Stomach (tissue), 4 donors: Measurements from ENCODE around the gene SLC35D1.

Experiments used
- CTCF ChIP-seq, 7 experiments: fragments of 450-650 bp in 4 of 7; fragments of 200-600 bp in 3 of 7; sonication (generic) in 3 of 7; IDR thresholded peaks; one replicate each; pipeline ENCODE4 v1.5.1; 2016 to 2019; ENCODE audit warnings: antibody characterized with exemption in 7 of 7, control low read depth in 2 of 7, mild to moderate bottlenecking in 1 of 7
- POLR2A ChIP-seq, 4 donors: fragments of 450-650 bp; IDR thresholded peaks; one replicate each; pipeline ENCODE4 v1.6.1; 2016; ENCODE audit warnings: antibody characterized with exemption in 4 of 4, control low read depth in 2 of 4, mild to moderate bottlenecking in 1 of 4, moderate library complexity in 1 of 4

- TF ChIP-seq CTCF (IDR thresholded peaks at IDR 0.05) (no peak), POLR2A (IDR thresholded peaks at IDR 0.05) (no peak)
These were observed 4.3 kb upstream of the SLC35D1 start for GRCh38 chr1:67058242-67058641.
